ENCODE measurements around the gene WDR46.

The WDR46 gene

DNA sequence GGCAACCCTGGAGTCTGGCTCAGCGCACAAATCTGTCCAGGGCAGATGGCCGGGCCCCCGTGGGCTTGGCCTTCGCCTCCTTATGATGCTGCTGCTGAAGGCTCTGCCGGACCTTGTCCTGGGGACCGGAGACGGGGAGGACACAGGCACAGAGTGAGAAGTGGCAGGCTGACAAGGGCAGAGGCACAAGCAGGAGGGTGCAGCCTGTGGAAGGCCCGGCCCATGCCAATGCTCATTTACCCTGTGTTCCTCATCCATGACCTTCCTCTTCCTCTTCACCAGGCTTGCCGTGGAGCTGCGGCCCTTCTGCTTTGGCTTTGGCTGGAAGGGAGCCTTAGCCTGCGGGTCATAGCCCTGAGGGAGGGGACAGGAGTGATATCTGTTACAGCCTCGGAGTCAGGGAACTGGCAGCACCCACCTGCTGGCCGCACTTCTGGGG lies 9.8 kb downstream of the WDR46 start:
- H3F3A ChIP-seq (ENCODE audit: insufficient read depth, low read length), result peaks cover 40% of the 10 kb centered on the region
- no peaks in the 10 kb centered on the region for H3K9me2 ChIP-seq (replicated peaks; ENCODE audit: insufficient read depth, low read length)
- no peak overlapping the region for H3K27ac ChIP-seq (ENCODE audit: low read length)
- no peak overlapping the region for H2AFZ ChIP-seq (ENCODE audit: low read length)
- no peaks in the 10 kb centered on the region for H3K27me3 ChIP-seq (replicated peaks; ENCODE audit: insufficient read depth, low read length)
- peaks cover 17% of the 10 kb centered on the region for H3K79me2 ChIP-seq (ENCODE audit: low read length)
- H4K20me1 ChIP-seq (ENCODE audit: insufficient read depth, low read length), result peaks cover 17% of the 10 kb centered on the region
- no peak for DNase-seq
- no peak overlapping the region for H3K4me2 ChIP-seq (ENCODE audit: low read depth, low read length)
- H3K9me3 ChIP-seq (replicated peaks; ENCODE audit: insufficient read depth, low read length), result no peaks in the 10 kb centered on the region
- no peaks in the 10 kb centered on the region; the same call in 1 of the 2 replicates for H3K36me3 ChIP-seq (replicated peaks; ENCODE audit: insufficient read depth, low read length)
- H3K4me1 ChIP-seq (ENCODE audit: low read length), result no peaks in the 10 kb centered on the region
- TF ChIP-seq CTCF (IDR thresholded peaks at IDR 0.05; ENCODE audit: low read length) (no peak), EZH2phosphoT487 (IDR thresholded peaks at IDR 0.05; ENCODE audit: low read length) (no peak), EZH2 (optimal IDR thresholded peaks at IDR 0.05; ENCODE audit: low read depth, low read length) (no peak)
- no peak overlapping the region for H3K4me3 ChIP-seq (ENCODE audit: low read length)
- H3K9ac ChIP-seq (ENCODE audit: low read length), result no peak overlapping the region

DNA sequence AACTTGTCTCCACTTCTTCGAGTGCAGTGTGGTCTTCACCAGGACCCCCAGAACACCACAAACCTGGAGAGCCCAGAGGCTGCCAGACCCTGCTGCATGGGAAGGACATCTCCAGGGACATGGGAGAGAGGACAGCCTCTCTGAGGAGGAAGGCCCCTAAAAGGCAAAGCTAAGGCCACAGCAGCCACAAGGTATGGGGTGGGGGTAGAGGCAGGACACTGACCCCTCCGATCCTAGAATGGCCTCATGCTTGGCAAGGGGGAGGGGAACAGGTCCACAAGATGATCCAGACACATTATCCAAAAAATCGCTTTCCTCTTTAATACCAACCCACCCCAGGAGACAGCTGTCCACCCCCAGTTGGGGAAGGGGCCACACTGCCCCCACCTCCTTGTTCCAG lies 10.2 kb downstream of the WDR46 start:
- no peak overlapping the region for H3K27ac ChIP-seq (ENCODE audit: low read length)
- H3K36me3 ChIP-seq (replicated peaks; ENCODE audit: insufficient read depth, low read length), result no peaks in the 10 kb centered on the region; the same call in 1 of the 2 replicates
- H3K4me3 ChIP-seq (ENCODE audit: low read length), result no peak overlapping the region
- no peak for TF ChIP-seq CTCF (IDR thresholded peaks at IDR 0.05; ENCODE audit: low read length)
- H3K9me2 ChIP-seq (replicated peaks; ENCODE audit: insufficient read depth, low read length), result no peaks in the 10 kb centered on the region
- peaks cover 22% of the 10 kb centered on the region for H3K79me2 ChIP-seq (ENCODE audit: low read length)
- no peak for DNase-seq
- peaks cover 21% of the 10 kb centered on the region for H4K20me1 ChIP-seq (ENCODE audit: insufficient read depth, low read length)
- H2AFZ ChIP-seq (ENCODE audit: low read length), result no peak overlapping the region
- peaks cover under 1% of the 10 kb centered on the region; the same call in 1 of the 2 replicates for H3K4me1 ChIP-seq (ENCODE audit: low read length)
- H3K4me2 ChIP-seq (ENCODE audit: low read depth, low read length), result no peak overlapping the region
- H3K9me3 ChIP-seq (replicated peaks; ENCODE audit: insufficient read depth, low read length), result no peaks in the 10 kb centered on the region
- no peak overlapping the region for H3K9ac ChIP-seq (ENCODE audit: low read length)
- no peaks in the 10 kb centered on the region for H3K27me3 ChIP-seq (replicated peaks; ENCODE audit: insufficient read depth, low read length)
- peaks cover 45% of the 10 kb centered on the region for H3F3A ChIP-seq (ENCODE audit: insufficient read depth, low read length)

DNA sequence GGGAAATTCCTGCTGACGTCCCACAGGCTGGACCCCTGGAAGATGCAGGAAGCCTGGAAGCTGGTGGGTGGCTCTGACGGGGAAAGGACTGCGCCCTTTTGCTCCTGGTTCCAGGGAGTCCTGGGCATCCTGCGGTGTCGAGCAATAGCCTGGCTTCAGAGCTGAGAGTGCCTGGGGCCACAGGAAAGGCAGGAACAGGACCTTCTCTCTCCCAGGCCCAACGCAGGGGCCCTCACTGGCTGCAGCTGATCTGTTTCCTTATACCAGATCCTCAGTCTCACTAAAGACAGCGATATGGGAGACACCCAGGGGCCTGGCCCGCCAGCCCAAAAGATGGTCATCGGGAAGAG lies 10.7 kb downstream of the WDR46 start:
- H2AFZ ChIP-seq (ENCODE audit: low read length), result no peak overlapping the region
- peaks cover 2% of the 10 kb centered on the region; the same call in 1 of the 2 replicates for H3K36me3 ChIP-seq (replicated peaks; ENCODE audit: insufficient read depth, low read length)
- H3K27me3 ChIP-seq (replicated peaks; ENCODE audit: insufficient read depth, low read length), result no peaks in the 10 kb centered on the region
- no peak overlapping the region for H3K27ac ChIP-seq (ENCODE audit: low read length)
- peaks cover 5% of the 10 kb centered on the region for H3K4me1 ChIP-seq (ENCODE audit: low read length)
- H3F3A ChIP-seq (ENCODE audit: insufficient read depth, low read length), result peaks cover 50% of the 10 kb centered on the region
- no peak overlapping the region for H3K4me2 ChIP-seq (ENCODE audit: low read depth, low read length)
- TF ChIP-seq CTCF (IDR thresholded peaks at IDR 0.05; ENCODE audit: low read length), result no peak
- TF ChIP-seq EZH2 (optimal IDR thresholded peaks at IDR 0.05; ENCODE audit: low read depth, low read length), result no peak
- no peak for TF ChIP-seq EZH2phosphoT487 (IDR thresholded peaks at IDR 0.05; ENCODE audit: low read length)
- no peak overlapping the region for H3K9ac ChIP-seq (ENCODE audit: low read length)
- no peaks in the 10 kb centered on the region for H3K9me2 ChIP-seq (replicated peaks; ENCODE audit: insufficient read depth, low read length)
- H3K9me3 ChIP-seq (replicated peaks; ENCODE audit: insufficient read depth, low read length), result no peaks in the 10 kb centered on the region
- DNase-seq, result no peak
- peaks cover 23% of the 10 kb centered on the region for H4K20me1 ChIP-seq (ENCODE audit: insufficient read depth, low read length)
- H3K79me2 ChIP-seq (ENCODE audit: low read length), result peaks cover 26% of the 10 kb centered on the region
- no peak overlapping the region for H3K4me3 ChIP-seq (ENCODE audit: low read length)
